Measurements from ENCODE around the gene MYOC. TPM values are rescaled to one million over a fixed set of nuclear protein-coding genes. Genes with fewer than 3 reads are reported as not detected.
"Not testable (repeated sequence)": the region's sequence is repeated elsewhere in the genome, so short reads cannot be mapped to it uniquely, and the experiment has no call there.

Gene MYOC
- total RNA-seq, 2 experiments from 2014 or later = not detected

- Mint-ChIP-seq H3K4me1 (ENCODE audit: low read depth) (no peaks in the 10 kb centered on the region), H3K27ac (no peak within 1 kb of the TSS), H3K27me3 (peaks cover 1% of the 10 kb centered on the region), H3K4me3 (no peak within 1 kb of the TSS), H3K36me3 (no peaks in the 10 kb centered on the region), H3K9me3 (no peaks in the 10 kb centered on the region)
- ChIA-PET POLR2A (no interaction called here), CTCF (interaction anchor here (1.2 kb wide), 2 partner anchors 23 to 32 kb away, joined by 4 to 6 read pairs; no protein-coding TSS in a partner anchor)
- intact Hi-C loops (cut with micrococcal nuclease) = no loop called here
- DNase-seq = no peak
Measured at GRCh38 chr1:171622152-171622462, 30.4 kb downstream of the MYOC start, which contains the start of gene MYOCOS. Gene MYOCOS (plus strand): TSS chr1:171622243. CDS start chr1:171623884, 1,641 bp downstream.

- CTCF ChIA-PET = no interaction called here
- H3K9me3 Mint-ChIP-seq = no peaks in the 10 kb centered on the region
- no peak for DNase-seq
Measured at GRCh38 chr1:171616586-171616985, 35.9 kb downstream of the MYOC start.

GRCh38 chr1:171615122-171615906 is 37.2 kb downstream of the MYOC start:
- H3K36me3 Mint-ChIP-seq; H3K9me3 Mint-ChIP-seq; H3K4me3 Mint-ChIP-seq; H3K27me3 Mint-ChIP-seq; DNase-seq; CTCF ChIA-PET; H3K27ac Mint-ChIP-seq; POLR2A ChIA-PET; intact Hi-C loops (cut with micrococcal nuclease); H3K4me1 Mint-ChIP-seq (ENCODE audit: low read depth): not testable (repeated sequence)

More at GRCh38 chr1:171616586-171616985, 35.9 kb downstream of the MYOC start:
- Mint-ChIP-seq H3K36me3 (no peaks in the 10 kb centered on the region), H3K4me1 (ENCODE audit: low read depth) (no peaks in the 10 kb centered on the region), H3K4me3 (no peak overlapping the region), H3K27ac (no peak overlapping the region), H3K27me3 (no peaks in the 10 kb centered on the region)
- intact Hi-C loops (cut with micrococcal nuclease) = no loop called here
- POLR2A ChIA-PET = no interaction called here

- no peak overlapping the region for H3K27ac Mint-ChIP-seq
Measured at GRCh38 chr1:171613282-171613681, 39.2 kb downstream of the MYOC start.

GRCh38 chr1:171611306-171611705 is 41.2 kb downstream of the MYOC start:
- no peak overlapping the region for H3K27ac Mint-ChIP-seq
- CTCF ChIA-PET = no interaction called here
- intact Hi-C loops (cut with micrococcal nuclease) = no loop called here
- no peaks in the 10 kb centered on the region for H3K4me1 Mint-ChIP-seq (ENCODE audit: low read depth)
- no peaks in the 10 kb centered on the region for H3K27me3 Mint-ChIP-seq
- no peak for DNase-seq
- POLR2A ChIA-PET = no interaction called here
- no peaks in the 10 kb centered on the region for H3K9me3 Mint-ChIP-seq
- no peak overlapping the region for H3K4me3 Mint-ChIP-seq
- no peaks in the 10 kb centered on the region for H3K36me3 Mint-ChIP-seq

More at GRCh38 chr1:171613282-171613681, 39.2 kb downstream of the MYOC start:
- DNase-seq = no peak
- Mint-ChIP-seq H3K4me1 (ENCODE audit: low read depth) (no peaks in the 10 kb centered on the region), H3K4me3 (no peak overlapping the region), H3K27me3 (no peaks in the 10 kb centered on the region), H3K9me3 (no peaks in the 10 kb centered on the region), H3K36me3 (no peaks in the 10 kb centered on the region)
- intact Hi-C loops (cut with micrococcal nuclease) = no loop called here
- ChIA-PET CTCF (no interaction called here), POLR2A (no interaction called here)

GRCh38 chr1:171610385-171610784 is 42.1 kb downstream of the MYOC start:
- no peak overlapping the region for H3K27ac Mint-ChIP-seq
- H3K4me3 Mint-ChIP-seq = no peak overlapping the region
- CTCF ChIA-PET = no interaction called here
- no peaks in the 10 kb centered on the region for H3K9me3 Mint-ChIP-seq
- DNase-seq = no peak
- no peaks in the 10 kb centered on the region for H3K27me3 Mint-ChIP-seq
- H3K4me1 Mint-ChIP-seq (ENCODE audit: low read depth) = no peaks in the 10 kb centered on the region
- H3K36me3 Mint-ChIP-seq = no peaks in the 10 kb centered on the region
- POLR2A ChIA-PET = no interaction called here
- intact Hi-C loops (cut with micrococcal nuclease) = no loop called here

GRCh38 chr1:171606402-171606941 is 46.0 kb downstream of the MYOC start:
- H3K9me3 Mint-ChIP-seq = no peaks in the 10 kb centered on the region
- H3K27ac Mint-ChIP-seq = no peak overlapping the region
- ChIA-PET CTCF (no interaction called here), POLR2A (no interaction called here)
- DNase-seq = no peak
- H3K36me3 Mint-ChIP-seq = no peaks in the 10 kb centered on the region
- no peaks in the 10 kb centered on the region for H3K27me3 Mint-ChIP-seq
- intact Hi-C loops (cut with micrococcal nuclease) = no loop called here
- no peaks in the 10 kb centered on the region for H3K4me1 Mint-ChIP-seq (ENCODE audit: low read depth)
- no peak overlapping the region for H3K4me3 Mint-ChIP-seq

- intact Hi-C loops (cut with micrococcal nuclease); CTCF ChIA-PET; H3K9me3 Mint-ChIP-seq; H3K27ac Mint-ChIP-seq; H3K27me3 Mint-ChIP-seq; H3K36me3 Mint-ChIP-seq; H3K4me1 Mint-ChIP-seq (ENCODE audit: low read depth); DNase-seq; H3K4me3 Mint-ChIP-seq; POLR2A ChIA-PET: not testable (repeated sequence)
Measured at GRCh38 chr1:171603042-171603441, 49.4 kb downstream of the MYOC start.

- DNase-seq = no peak
- H3K4me3 Mint-ChIP-seq = no peak overlapping the region
- peaks cover 3% of the 10 kb centered on the region for H3K9me3 Mint-ChIP-seq
- no peaks in the 10 kb centered on the region for H3K4me1 Mint-ChIP-seq (ENCODE audit: low read depth)
- POLR2A ChIA-PET = no interaction called here
- H3K36me3 Mint-ChIP-seq = peaks cover 2% of the 10 kb centered on the region
- CTCF ChIA-PET = no interaction called here
- intact Hi-C loops (cut with micrococcal nuclease) = no loop called here
- H3K27me3 Mint-ChIP-seq = no peaks in the 10 kb centered on the region
- H3K27ac Mint-ChIP-seq = no peak overlapping the region
Measured at GRCh38 chr1:171600862-171601261, 51.6 kb downstream of the MYOC start.

GRCh38 chr1:171600310-171600709 is 52.2 kb downstream of the MYOC start:
- H3K4me1 Mint-ChIP-seq (ENCODE audit: low read depth); H3K27me3 Mint-ChIP-seq; DNase-seq; H3K9me3 Mint-ChIP-seq; CTCF ChIA-PET; H3K36me3 Mint-ChIP-seq; H3K27ac Mint-ChIP-seq; intact Hi-C loops (cut with micrococcal nuclease); H3K4me3 Mint-ChIP-seq; POLR2A ChIA-PET: not testable (repeated sequence)

- no peak overlapping the region for H3K27ac Mint-ChIP-seq
- H3K4me3 Mint-ChIP-seq = no peak overlapping the region
- POLR2A ChIA-PET = interaction anchor here (1.4 kb wide), 1 partner anchor 112 kb away, joined by 7 read pairs; the partner anchor contains the start of gene PRRC2C
- H3K4me1 Mint-ChIP-seq (ENCODE audit: low read depth) = no peaks in the 10 kb centered on the region
- peaks cover 3% of the 10 kb centered on the region for H3K9me3 Mint-ChIP-seq
- DNase-seq = no peak
- CTCF ChIA-PET = interaction anchor here (0.8 kb wide), 1 partner anchor 47 kb away, joined by 3 read pairs; no protein-coding TSS in a partner anchor
- intact Hi-C loops (cut with micrococcal nuclease) = no loop called here
- peaks cover 15% of the 10 kb centered on the region for H3K36me3 Mint-ChIP-seq
- H3K27me3 Mint-ChIP-seq = no peaks in the 10 kb centered on the region
Measured at GRCh38 chr1:171597203-171597602, 55.3 kb downstream of the MYOC start.

GRCh38 chr1:171596705-171597104 is 55.8 kb downstream of the MYOC start:
- POLR2A ChIA-PET = interaction anchor here (1.4 kb wide), 1 partner anchor 112 kb away, joined by 7 read pairs; the partner anchor contains the start of gene PRRC2C
- no peak for DNase-seq
- intact Hi-C loops (cut with micrococcal nuclease) = no loop called here

GRCh38 chr1:171596119-171596518 is 56.4 kb downstream of the MYOC start:
- intact Hi-C loops (cut with micrococcal nuclease) = no loop called here
- no peaks in the 10 kb centered on the region for H3K4me1 Mint-ChIP-seq (ENCODE audit: low read depth)
- no peaks in the 10 kb centered on the region for H3K27me3 Mint-ChIP-seq
- no peak overlapping the region for H3K27ac Mint-ChIP-seq
- no peak overlapping the region for H3K4me3 Mint-ChIP-seq
- peaks cover 26% of the 10 kb centered on the region for H3K36me3 Mint-ChIP-seq
- POLR2A ChIA-PET = no interaction called here
- peaks cover 3% of the 10 kb centered on the region for H3K9me3 Mint-ChIP-seq
- DNase-seq = no peak
- CTCF ChIA-PET = no interaction called here

More at GRCh38 chr1:171596705-171597104, 55.8 kb downstream of the MYOC start:
- H3K27ac Mint-ChIP-seq = no peak overlapping the region
- H3K27me3 Mint-ChIP-seq = no peaks in the 10 kb centered on the region
- CTCF ChIA-PET = interaction anchor here (0.8 kb wide), 1 partner anchor 48 kb away, joined by 3 read pairs; no protein-coding TSS in a partner anchor
- no peak overlapping the region for H3K4me3 Mint-ChIP-seq
- H3K36me3 Mint-ChIP-seq = peaks cover 20% of the 10 kb centered on the region
- peaks cover 3% of the 10 kb centered on the region for H3K9me3 Mint-ChIP-seq
- H3K4me1 Mint-ChIP-seq (ENCODE audit: low read depth) = no peaks in the 10 kb centered on the region

Measured in activated CD4-positive, alpha-beta memory T cell treated with anti-CD3 and anti-CD28 coated beads for 36 hours (primary cell).